Activated CD4-positive, alpha-beta memory T cell treated with anti-CD3 and anti-CD28 coated beads for 36 hours (primary cell): ENCODE measurements around the gene SLC38A9. TPM values are rescaled to one million over a fixed set of nuclear protein-coding genes. Genes with fewer than 3 reads are reported as not detected.
"Not testable (repeated sequence)": the region's sequence is repeated elsewhere in the genome, so short reads cannot be mapped to it uniquely, and the experiment has no call there.

ENCODE experiments used
- CTCF ChIA-PET: fragments of 350-600 bp; sonication (Branson Sonifier 250); formaldehyde crosslinking; loops from one replicate; lab custom pipeline; 2021; ENCODE audit warnings: antibody characterized with exemption, inconsistent platforms; lab: Charles Lee
- POLR2A ChIA-PET: fragments of 350-600 bp; sonication (Branson Sonifier 250); formaldehyde crosslinking; loops from one replicate; lab custom pipeline; 2021; ENCODE audit warnings: antibody characterized with exemption; lab: Charles Lee
- DNase-seq: peaks from one replicate; pipeline ENCODE4 v3.0.0-alpha.2; 2020
- H3K27ac Mint-ChIP-seq: one replicate; pipeline ENCODE4 v1.8.0; 2021; ENCODE audit warnings: mixed read lengths
- H3K27me3 Mint-ChIP-seq: one replicate; pipeline ENCODE4 v1.8.0; 2021; ENCODE audit warnings: mixed read lengths
- H3K36me3 Mint-ChIP-seq: one replicate; pipeline ENCODE4 v1.8.0; 2021; ENCODE audit warnings: mixed read lengths
- H3K4me1 Mint-ChIP-seq: one replicate; pipeline ENCODE4 v1.8.0; 2021; ENCODE audit warnings: low read depth, mixed read lengths
- H3K4me3 Mint-ChIP-seq: one replicate; pipeline ENCODE4 v1.8.0; 2021; ENCODE audit warnings: mild to moderate bottlenecking, mixed read lengths
- H3K9me3 Mint-ChIP-seq: one replicate; pipeline ENCODE4 v1.8.0; 2021; ENCODE audit warnings: mixed read lengths
- intact Hi-C: fragments of 100-400 bp; cut with micrococcal nuclease; formaldehyde crosslinking; loops from one replicate; pipeline ENCODE4 v1.15.1; 2023
- total RNA-seq, 2 experiments: library from RNA; stranded (reverse); gene quantifications; one replicate each; pipeline ENCODE4 v1.2.3, GENCODE V29; 2021

Gene SLC38A9, protein sequence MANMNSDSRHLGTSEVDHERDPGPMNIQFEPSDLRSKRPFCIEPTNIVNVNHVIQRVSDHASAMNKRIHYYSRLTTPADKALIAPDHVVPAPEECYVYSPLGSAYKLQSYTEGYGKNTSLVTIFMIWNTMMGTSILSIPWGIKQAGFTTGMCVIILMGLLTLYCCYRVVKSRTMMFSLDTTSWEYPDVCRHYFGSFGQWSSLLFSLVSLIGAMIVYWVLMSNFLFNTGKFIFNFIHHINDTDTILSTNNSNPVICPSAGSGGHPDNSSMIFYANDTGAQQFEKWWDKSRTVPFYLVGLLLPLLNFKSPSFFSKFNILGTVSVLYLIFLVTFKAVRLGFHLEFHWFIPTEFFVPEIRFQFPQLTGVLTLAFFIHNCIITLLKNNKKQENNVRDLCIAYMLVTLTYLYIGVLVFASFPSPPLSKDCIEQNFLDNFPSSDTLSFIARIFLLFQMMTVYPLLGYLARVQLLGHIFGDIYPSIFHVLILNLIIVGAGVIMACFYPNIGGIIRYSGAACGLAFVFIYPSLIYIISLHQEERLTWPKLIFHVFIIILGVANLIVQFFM
- 10 to 100 TPM; 14.2 to 15.0 TPM for total RNA-seq

DNA sequence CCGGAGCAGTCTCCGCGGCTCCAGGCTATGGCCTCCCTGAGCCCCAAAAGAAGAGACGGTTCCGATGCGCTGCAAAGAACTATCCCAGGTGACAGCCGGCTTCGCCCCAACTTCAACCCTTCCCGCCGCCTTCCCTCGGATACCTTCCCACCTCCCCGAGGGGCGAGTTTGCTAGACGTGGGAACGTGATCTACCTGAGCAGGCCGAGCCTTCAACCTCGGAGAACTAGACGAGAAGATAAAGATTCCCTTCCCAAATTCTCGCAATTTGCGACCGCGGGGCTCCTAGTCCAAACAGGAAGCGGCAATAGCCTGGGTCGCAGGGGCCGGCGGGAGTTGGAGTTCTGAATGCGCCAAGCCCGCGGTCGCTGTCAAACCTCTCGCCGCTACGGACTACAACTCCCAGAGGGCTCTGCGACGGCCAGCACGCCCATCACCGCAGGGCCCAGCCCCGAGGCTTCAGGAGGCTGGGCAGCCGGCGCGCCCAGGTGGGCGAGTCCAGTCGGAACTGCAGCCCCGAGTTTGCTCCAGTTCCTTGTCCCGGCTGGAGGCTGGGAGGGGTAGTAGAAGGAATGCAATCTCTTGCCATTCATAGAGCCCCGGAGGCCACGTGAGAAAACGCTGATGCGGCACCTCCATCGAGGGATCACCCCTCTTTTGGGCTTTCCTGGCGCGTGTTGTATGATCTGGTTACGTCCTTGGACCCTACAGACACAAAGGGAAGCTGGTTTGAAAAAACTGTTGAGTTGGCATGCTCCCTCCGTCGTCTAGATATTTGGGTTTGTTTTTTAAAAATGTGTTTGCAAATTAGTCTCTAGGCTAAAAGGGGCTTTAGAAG lies at the start of gene SLC38A9:
Gene SLC38A9 (minus strand): TSS at position 302 of the 837 bp plus-strand sequence. CDS start 14,366 bp downstream, outside the sequence.
- intact Hi-C loops = loop anchor here (5.0 kb wide), 4 partner anchors 60 to 210 kb away; no protein-coding TSS in a partner anchor
- no peaks in the 10 kb centered on the region for H3K9me3 Mint-ChIP-seq
- H3K4me1 Mint-ChIP-seq = peaks cover 32% of the 10 kb centered on the region
- H3K4me3 Mint-ChIP-seq = peak within 1 kb of the TSS; percentile 96
- peak within 1 kb of the TSS; percentile 80 for H3K27ac Mint-ChIP-seq
- DNase-seq = peak; percentile 96
- CTCF ChIA-PET = interaction anchor here (0.6 to 1.2 kb wide), 4 partner anchors 20 to 1125 kb away, joined by 3 to 4 read pairs (median 4); no protein-coding TSS in a partner anchor
- H3K27me3 Mint-ChIP-seq = no peaks in the 10 kb centered on the region
- H3K36me3 Mint-ChIP-seq = peaks cover 8% of the 10 kb centered on the region
- POLR2A ChIA-PET = no interaction called here

DNA sequence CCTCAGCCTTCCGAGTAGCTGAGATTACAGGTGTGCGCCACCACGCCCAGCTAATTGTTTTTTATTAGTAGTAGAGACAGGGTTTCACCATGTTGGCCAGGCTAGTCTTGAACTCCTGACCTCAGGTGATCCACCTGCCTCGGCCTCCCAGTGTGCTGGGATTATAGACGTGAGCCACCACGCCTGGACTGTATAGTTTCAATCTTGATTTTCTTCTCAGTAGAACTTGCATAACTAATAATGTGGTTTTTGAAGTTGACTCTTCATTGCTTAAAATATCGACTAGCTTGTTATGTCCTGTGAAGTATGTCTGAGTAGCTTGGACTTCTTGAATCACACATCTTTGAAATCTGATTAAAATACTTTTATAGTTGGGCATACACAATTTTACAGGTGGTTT lies 49.6 kb upstream of the SLC38A9 start:
- intact Hi-C loops = not testable (repeated sequence)

DNA sequence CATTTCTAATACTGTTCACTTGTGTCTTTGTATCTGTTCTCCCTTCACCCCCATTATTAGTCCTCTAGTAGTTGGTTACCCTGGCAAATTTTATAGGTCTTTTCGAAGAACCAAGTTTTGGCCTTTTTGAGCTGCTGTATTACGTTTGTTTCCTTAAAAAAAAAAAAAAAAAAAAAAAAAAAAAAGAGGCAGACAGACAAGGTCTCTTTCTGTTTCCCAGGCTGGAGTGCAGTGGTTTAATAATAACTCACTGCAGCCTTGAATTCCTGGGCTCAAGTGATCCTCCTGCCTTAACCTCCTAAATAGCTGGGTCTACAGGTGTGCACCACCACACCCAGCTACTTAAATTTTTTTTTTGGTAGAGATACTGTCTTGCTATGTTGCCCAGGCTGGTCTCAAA lies 46.6 kb upstream of the SLC38A9 start:
- Mint-ChIP-seq H3K27ac (peak overlapping the region; percentile 23), H3K4me1 (peaks cover 24% of the 10 kb centered on the region), H3K9me3 (no peaks in the 10 kb centered on the region), H3K27me3 (peaks cover 17% of the 10 kb centered on the region), H3K4me3 (no peak overlapping the region), H3K36me3 (no peaks in the 10 kb centered on the region)
- CTCF ChIA-PET = interaction anchor here (1.3 kb wide), 1 partner anchor 11 kb away, joined by 3 read pairs; no protein-coding TSS in a partner anchor
- intact Hi-C loops = loop anchor here (1.0 to 5.0 kb wide), 4 partner anchors 13 to 394 kb away; no protein-coding TSS in a partner anchor
- POLR2A ChIA-PET = interaction anchor here (0.6 kb wide), 1 partner anchor 268 kb away, joined by 3 read pairs; no protein-coding TSS in a partner anchor
- no peak for DNase-seq

More for the DNA sequence above, 49.6 kb upstream of the SLC38A9 start:
- H3K4me3 Mint-ChIP-seq, POLR2A ChIA-PET, DNase-seq, H3K27ac Mint-ChIP-seq, CTCF ChIA-PET, H3K36me3 Mint-ChIP-seq, H3K9me3 Mint-ChIP-seq: not testable (repeated sequence)
- peaks cover 14% of the 10 kb centered on the region for H3K27me3 Mint-ChIP-seq
- H3K4me1 Mint-ChIP-seq = peaks cover 37% of the 10 kb centered on the region

- Mint-ChIP-seq H3K4me3 (no peak overlapping the region), H3K27ac (peak overlapping the region; percentile 23), H3K4me1 (peaks cover 20% of the 10 kb centered on the region), H3K27me3 (peaks cover 17% of the 10 kb centered on the region), H3K9me3 (no peaks in the 10 kb centered on the region), H3K36me3 (no peaks in the 10 kb centered on the region)
- intact Hi-C loops = loop anchor here (1.0 to 5.0 kb wide), 4 partner anchors 13 to 394 kb away; no protein-coding TSS in a partner anchor
- no peak for DNase-seq
- ChIA-PET CTCF (no interaction called here), POLR2A (no interaction called here)
Observed at GRCh38 chr5:55758231-55758630, 46.1 kb upstream of the SLC38A9 start.

- Mint-ChIP-seq H3K4me3 (no peak overlapping the region), H3K4me1 (no peaks in the 10 kb centered on the region), H3K36me3 (no peaks in the 10 kb centered on the region), H3K27me3 (no peaks in the 10 kb centered on the region), H3K9me3 (no peaks in the 10 kb centered on the region), H3K27ac (no peak overlapping the region)
- ChIA-PET CTCF (no interaction called here), POLR2A (no interaction called here)
- intact Hi-C loops = no loop called here
- DNase-seq = no peak
Observed at GRCh38 chr5:55750499-55750898, 38.4 kb upstream of the SLC38A9 start.

- H3K4me1 Mint-ChIP-seq = no peaks in the 10 kb centered on the region
- no peak for DNase-seq
- H3K27me3 Mint-ChIP-seq = no peaks in the 10 kb centered on the region
- no peaks in the 10 kb centered on the region for H3K9me3 Mint-ChIP-seq
- intact Hi-C loops = no loop called here
- H3K4me3 Mint-ChIP-seq = no peak overlapping the region
- ChIA-PET CTCF (no interaction called here), POLR2A (no interaction called here)
- H3K36me3 Mint-ChIP-seq = no peaks in the 10 kb centered on the region
- no peak overlapping the region for H3K27ac Mint-ChIP-seq
Observed at GRCh38 chr5:55750063-55750462, 37.9 kb upstream of the SLC38A9 start.

DNA sequence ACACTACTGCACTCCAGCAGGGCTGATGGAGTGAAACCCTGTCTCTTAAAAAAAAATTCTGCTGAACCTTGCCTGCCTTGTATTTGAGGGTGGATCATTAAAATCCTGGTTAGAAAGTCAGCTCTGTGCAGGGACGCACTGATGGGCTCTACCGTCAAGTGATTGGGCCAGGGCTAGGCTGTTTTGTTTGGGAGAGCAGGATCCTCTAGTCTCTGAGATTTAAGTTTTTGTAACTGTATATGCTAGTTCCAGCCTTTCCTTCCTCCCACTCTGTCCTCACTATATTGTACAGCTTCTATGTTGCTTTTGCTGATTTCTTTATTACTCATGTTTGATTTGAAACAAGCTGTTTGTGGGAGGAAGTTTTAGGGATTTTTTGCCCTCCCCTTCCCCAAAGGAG lies 37.3 kb upstream of the SLC38A9 start:
- H3K27me3 Mint-ChIP-seq = no peaks in the 10 kb centered on the region
- ChIA-PET CTCF (no interaction called here), POLR2A (no interaction called here)
- no peaks in the 10 kb centered on the region for H3K36me3 Mint-ChIP-seq
- no peak overlapping the region for H3K4me3 Mint-ChIP-seq
- H3K27ac Mint-ChIP-seq = no peak overlapping the region
- no peaks in the 10 kb centered on the region for H3K4me1 Mint-ChIP-seq
- DNase-seq = no peak
- intact Hi-C loops = no loop called here
- H3K9me3 Mint-ChIP-seq = no peaks in the 10 kb centered on the region

GRCh38 chr5:55747778-55748318 lies 35.7 kb upstream of the SLC38A9 start:
- Mint-ChIP-seq H3K27ac (no peak overlapping the region), H3K4me3 (no peak overlapping the region), H3K27me3 (no peaks in the 10 kb centered on the region), H3K36me3 (no peaks in the 10 kb centered on the region), H3K9me3 (no peaks in the 10 kb centered on the region), H3K4me1 (no peaks in the 10 kb centered on the region)
- no peak for DNase-seq
- CTCF ChIA-PET = no interaction called here
- POLR2A ChIA-PET = no interaction called here
- intact Hi-C loops = no loop called here

DNA sequence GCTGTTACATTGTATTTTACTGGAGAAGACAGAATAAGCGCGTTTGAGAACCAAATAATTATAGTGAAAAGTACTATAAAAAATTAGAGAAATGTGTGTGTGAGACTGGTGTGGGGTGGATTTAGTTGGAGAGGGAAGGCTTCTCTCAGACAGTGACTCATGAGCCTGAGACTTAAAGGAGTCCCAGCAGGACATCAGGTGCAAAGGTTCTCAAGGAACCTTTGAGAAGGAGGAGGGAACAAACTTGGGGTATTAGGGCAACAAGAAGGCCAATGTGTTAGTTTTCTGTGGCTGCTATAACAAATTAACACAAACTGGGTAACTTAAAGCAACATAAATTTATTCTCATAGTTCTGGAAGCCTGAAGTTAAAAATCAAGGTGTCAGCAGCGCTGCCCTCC lies 30.7 kb upstream of the SLC38A9 start:
- H3K9me3 Mint-ChIP-seq = no peaks in the 10 kb centered on the region
- ChIA-PET POLR2A (no interaction called here), CTCF (no interaction called here)
- no peaks in the 10 kb centered on the region for H3K36me3 Mint-ChIP-seq
- intact Hi-C loops = no loop called here
- DNase-seq = no peak
- H3K4me3 Mint-ChIP-seq = no peak overlapping the region
- H3K4me1 Mint-ChIP-seq = no peaks in the 10 kb centered on the region
- no peaks in the 10 kb centered on the region for H3K27me3 Mint-ChIP-seq
- no peak overlapping the region for H3K27ac Mint-ChIP-seq

DNA sequence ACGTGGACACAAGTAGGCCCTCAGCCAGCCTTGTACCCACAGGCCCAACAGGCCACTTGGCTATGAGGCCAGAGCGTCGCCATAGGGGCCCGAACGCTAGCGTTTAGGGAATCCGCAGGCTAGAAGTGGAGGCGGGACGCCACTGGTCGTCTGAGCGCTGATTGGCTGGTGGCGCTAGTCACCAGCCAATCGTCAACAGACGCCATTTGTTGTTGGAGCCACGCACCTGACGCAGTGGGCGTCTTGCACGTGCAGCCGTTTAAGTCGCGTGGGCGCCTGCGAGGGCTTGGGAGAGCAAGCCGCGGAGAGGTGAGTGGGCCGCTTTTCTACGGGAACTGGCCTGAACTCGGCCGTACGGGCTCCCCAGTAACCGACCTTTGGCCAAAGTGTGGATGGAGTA lies 25.7 kb upstream of the SLC38A9 start, which contains the start of gene DDX4:
Gene DDX4 (plus strand): TSS at position 269 of the 400 bp plus-strand sequence. CDS start 903 bp downstream, outside the sequence.
- Mint-ChIP-seq H3K27ac (no peak within 1 kb of the TSS), H3K36me3 (no peaks in the 10 kb centered on the region), H3K4me3 (no peak within 1 kb of the TSS), H3K27me3 (no peaks in the 10 kb centered on the region), H3K4me1 (no peaks in the 10 kb centered on the region), H3K9me3 (no peaks in the 10 kb centered on the region)
- ChIA-PET CTCF (no interaction called here), POLR2A (no interaction called here)
- DNase-seq = no peak
- intact Hi-C loops = no loop called here

GRCh38 chr5:55734658-55735057 lies 22.5 kb upstream of the SLC38A9 start:
- Mint-ChIP-seq H3K9me3 (no peaks in the 10 kb centered on the region), H3K27ac (no peak overlapping the region), H3K4me3 (no peak overlapping the region), H3K4me1 (no peaks in the 10 kb centered on the region), H3K27me3 (no peaks in the 10 kb centered on the region), H3K36me3 (no peaks in the 10 kb centered on the region)
- ChIA-PET CTCF (no interaction called here), POLR2A (no interaction called here)
- no peak for DNase-seq
- intact Hi-C loops = no loop called here
